ENCODE measurements around the gene VCAM1. TPM values are rescaled to one million over a fixed set of nuclear protein-coding genes. Genes with fewer than 3 reads are reported as not detected.

Gene VCAM1
- total RNA-seq, 6 experiments from 2014 or later, result not detected

GRCh38 chr1:100735244-100735643 is 15.7 kb downstream of the VCAM1 start:
- peaks cover 7% of the 10 kb centered on the region; the same call in 1 of the 2 replicates for H3K27me3 Mint-ChIP-seq (ENCODE audit: insufficient read depth)
- no peak for DNase-seq
- H3K9me3 Mint-ChIP-seq, result no peaks in the 10 kb centered on the region
- H3K4me3 Mint-ChIP-seq, result no peak overlapping the region
- H3K4me1 Mint-ChIP-seq (ENCODE audit: low read depth), result peaks cover 18% of the 10 kb centered on the region; the same call in 1 of the 2 replicates
- no peak overlapping the region for H3K27ac Mint-ChIP-seq
- H3K36me3 Mint-ChIP-seq (ENCODE audit: low read depth), result no peaks in the 10 kb centered on the region
- TF ChIP-seq CTCF (IDR thresholded peaks at IDR 0.05), result no peak

GRCh38 chr1:100736324-100736723 is 16.8 kb downstream of the VCAM1 start:
- Mint-ChIP-seq H3K36me3 (ENCODE audit: low read depth) (no peaks in the 10 kb centered on the region), H3K9me3 (no peaks in the 10 kb centered on the region), H3K27ac (no peak overlapping the region), H3K4me1 (ENCODE audit: low read depth) (peaks cover 18% of the 10 kb centered on the region; the same call in 1 of the 2 replicates), H3K4me3 (no peak overlapping the region), H3K27me3 (ENCODE audit: insufficient read depth) (peaks cover 7% of the 10 kb centered on the region; the same call in 1 of the 2 replicates)
- no peak for DNase-seq
- no peak for TF ChIP-seq CTCF (IDR thresholded peaks at IDR 0.05)

- peak; percentile 23 for DNase-seq
- Mint-ChIP-seq H3K27ac (no peak overlapping the region), H3K9me3 (no peaks in the 10 kb centered on the region), H3K4me1 (ENCODE audit: low read depth) (peaks cover 18% of the 10 kb centered on the region; the same call in 1 of the 2 replicates), H3K27me3 (ENCODE audit: insufficient read depth) (peaks cover 7% of the 10 kb centered on the region; the same call in 1 of the 2 replicates), H3K4me3 (no peak overlapping the region), H3K36me3 (ENCODE audit: low read depth) (no peaks in the 10 kb centered on the region)
- TF ChIP-seq CTCF (IDR thresholded peaks at IDR 0.05), result no peak
These were observed 17.2 kb downstream of the VCAM1 start for GRCh38 chr1:100736746-100737145.

GRCh38 chr1:100746542-100746932 is 27.0 kb downstream of the VCAM1 start:
- H3K4me3 Mint-ChIP-seq, result no peak overlapping the region
- no peaks in the 10 kb centered on the region for H3K9me3 Mint-ChIP-seq
- TF ChIP-seq CTCF (IDR thresholded peaks at IDR 0.05), result no peak
- H3K27me3 Mint-ChIP-seq (ENCODE audit: insufficient read depth), result peaks cover 17% of the 10 kb centered on the region
- H3K27ac Mint-ChIP-seq, result no peak overlapping the region
- H3K4me1 Mint-ChIP-seq (ENCODE audit: low read depth), result no peaks in the 10 kb centered on the region
- no peaks in the 10 kb centered on the region for H3K36me3 Mint-ChIP-seq (ENCODE audit: low read depth)
- no peak for DNase-seq

- Mint-ChIP-seq H3K4me3 (no peak overlapping the region), H3K27me3 (ENCODE audit: insufficient read depth) (peaks cover 17% of the 10 kb centered on the region), H3K36me3 (ENCODE audit: low read depth) (no peaks in the 10 kb centered on the region), H3K27ac (no peak overlapping the region), H3K9me3 (no peaks in the 10 kb centered on the region), H3K4me1 (ENCODE audit: low read depth) (no peaks in the 10 kb centered on the region)
- DNase-seq, result no peak
- no peak for TF ChIP-seq CTCF (IDR thresholded peaks at IDR 0.05)
These were observed 28.2 kb downstream of the VCAM1 start for GRCh38 chr1:100747771-100748170.
